Measurements from ENCODE around the gene IL31RA. TPM values are rescaled to one million over a fixed set of nuclear protein-coding genes. Genes with fewer than 3 reads are reported as not detected.
"Not testable (repeated sequence)": the region's sequence is repeated elsewhere in the genome, so short reads cannot be mapped to it uniquely, and the experiment has no call there.

The IL31RA gene
- total RNA-seq, 1 donor from 2014 or later = 0.76 TPM

DNA sequence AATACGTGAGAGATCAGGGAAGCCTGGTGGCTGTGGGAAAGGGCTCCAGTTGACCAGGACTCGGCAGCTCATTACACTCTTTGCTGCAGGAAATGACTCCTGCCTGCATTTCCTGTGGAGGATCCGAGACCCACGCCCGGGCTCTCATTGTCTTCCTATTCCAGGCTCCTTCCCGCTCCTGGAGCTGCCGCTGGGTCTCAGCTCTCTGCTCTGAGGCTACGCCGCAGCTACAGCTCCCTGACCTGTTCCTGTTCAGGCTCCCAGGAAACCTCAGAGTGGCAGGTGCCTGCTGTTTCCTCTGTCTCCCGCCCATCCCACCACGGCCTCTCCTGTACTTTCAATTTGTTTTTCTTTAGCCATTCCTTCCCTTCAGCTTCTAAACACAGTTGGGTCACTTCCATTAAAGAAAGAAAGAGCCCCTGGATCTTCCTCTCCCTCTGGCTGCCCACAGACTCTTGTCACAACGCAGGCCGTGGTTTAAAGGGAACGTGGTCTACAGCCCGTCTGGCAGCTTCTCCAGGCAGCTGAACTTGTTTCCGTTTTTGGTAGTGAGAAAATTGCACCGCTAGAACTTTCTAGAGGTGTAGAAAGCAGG, 72.1 kb downstream of the IL31RA start:
- peak; percentile 33 for DNase-seq (ENCODE audit: extremely low read depth, low read depth, low spot score)

DNA sequence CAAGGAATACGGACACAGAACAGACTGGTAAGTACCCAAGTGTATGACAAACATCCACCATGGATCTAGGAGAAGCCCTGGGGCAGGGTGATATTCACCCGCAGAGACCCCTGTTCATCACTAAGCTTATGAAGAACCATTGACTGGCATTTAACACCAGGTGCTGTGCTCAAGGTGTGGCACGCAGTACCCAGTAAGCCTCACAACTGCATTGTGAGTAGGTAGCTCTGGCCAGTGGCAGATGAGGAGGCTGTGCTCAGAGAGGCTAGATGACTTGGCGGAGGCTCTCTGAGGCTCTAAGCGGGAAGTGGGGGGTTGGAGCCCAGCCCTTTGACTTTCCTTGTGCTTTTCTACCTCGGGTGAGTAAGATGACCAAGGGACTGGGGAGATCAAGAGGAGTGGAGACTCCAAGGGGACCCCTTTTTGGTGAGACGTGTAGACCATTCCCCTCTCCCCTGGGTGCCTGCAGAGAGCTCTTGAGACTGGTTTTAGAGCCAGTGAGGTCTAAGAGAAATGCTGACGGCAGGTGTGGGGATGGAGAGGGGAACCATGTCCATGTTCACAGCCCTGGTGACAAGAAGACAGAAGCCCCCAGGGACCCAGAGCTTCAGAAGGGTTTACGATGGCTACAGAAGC, 72.8 kb downstream of the IL31RA start:
- no peak for DNase-seq (ENCODE audit: extremely low read depth, low read depth, low spot score)

DNA sequence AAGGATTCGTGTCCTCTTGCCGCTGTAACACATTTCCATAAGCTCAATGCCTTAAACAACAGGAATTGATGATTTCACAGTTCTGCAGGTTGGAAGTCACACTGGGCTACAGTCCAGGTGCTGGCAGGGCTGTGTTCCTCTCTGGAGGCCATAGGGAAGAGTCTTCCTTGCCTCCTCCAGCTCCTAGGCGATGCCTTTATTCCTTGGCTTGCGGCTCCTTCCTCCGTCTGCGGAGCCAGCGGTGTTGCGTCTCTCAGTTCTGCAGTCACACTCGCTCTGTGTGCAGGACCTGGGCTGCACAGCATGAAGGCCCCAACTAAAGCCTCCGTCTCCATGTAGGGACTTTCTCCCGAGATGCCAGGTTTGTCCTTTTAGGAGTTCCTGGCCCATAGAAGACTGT, 73.6 kb downstream of the IL31RA start:
- DNase-seq (ENCODE audit: extremely low read depth, low read depth, low spot score) = no peak

DNA sequence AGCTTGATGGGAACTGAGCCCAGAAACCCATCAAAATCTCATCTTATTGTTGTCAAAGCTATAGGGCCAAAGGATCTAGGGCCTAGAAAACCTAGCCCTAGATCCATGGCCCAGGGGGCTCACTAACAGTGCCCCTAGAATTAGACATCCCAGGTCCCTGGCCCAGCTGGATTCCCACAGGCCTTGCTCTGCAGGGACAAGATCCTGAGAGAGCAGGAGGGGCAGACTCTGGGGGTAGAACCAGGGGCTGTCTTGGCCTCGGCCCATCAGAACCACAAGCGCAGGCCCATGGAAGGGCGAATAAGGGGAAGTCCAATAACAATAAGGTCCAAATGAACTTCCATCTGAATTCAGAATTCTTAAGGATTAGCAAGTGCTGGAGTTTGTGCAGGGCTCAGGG, 74.0 kb downstream of the IL31RA start:
- no peak for DNase-seq (ENCODE audit: extremely low read depth, low read depth, low spot score)

DNA sequence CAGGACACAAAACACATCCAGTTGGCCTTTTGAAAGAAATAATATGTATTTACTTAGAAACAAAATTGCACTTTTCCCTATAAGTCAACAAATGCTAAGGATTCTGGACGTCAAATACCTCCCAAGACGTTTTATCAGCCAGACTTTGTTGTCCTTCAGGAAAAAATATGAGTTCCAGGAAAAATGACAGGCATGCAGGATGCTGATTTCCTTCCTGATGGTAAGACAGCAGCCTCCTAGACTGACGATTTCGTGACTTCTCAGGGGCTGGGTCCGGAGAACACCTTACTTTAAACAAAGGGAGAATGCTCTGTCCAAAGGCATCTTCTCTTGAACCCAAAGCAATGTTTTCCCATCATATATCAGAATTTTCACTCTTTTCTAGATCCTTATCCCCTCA, 74.6 kb downstream of the IL31RA start:
- DNase-seq (ENCODE audit: extremely low read depth, low read depth, low spot score) = no peak

DNA sequence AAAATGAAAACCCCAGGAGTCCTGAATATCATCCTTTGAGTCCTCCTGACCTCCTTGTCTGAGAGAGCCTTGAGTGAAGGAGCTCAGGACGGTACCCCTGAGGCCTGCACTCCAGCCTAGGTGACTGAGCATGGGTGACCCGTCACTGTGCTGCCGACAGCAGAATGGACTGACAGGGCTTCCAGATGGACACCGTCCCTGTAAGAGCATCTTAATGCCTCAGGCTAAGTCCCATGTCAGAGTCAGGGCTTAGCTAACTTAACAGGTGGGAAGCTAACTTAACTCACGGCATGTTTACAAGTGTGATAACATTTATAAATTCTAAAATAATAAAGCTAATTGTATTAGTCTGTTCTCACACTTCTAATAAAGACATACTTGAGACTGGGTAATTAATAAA, 75.3 kb downstream of the IL31RA start:
- no peak for DNase-seq (ENCODE audit: extremely low read depth, low read depth, low spot score)

DNA sequence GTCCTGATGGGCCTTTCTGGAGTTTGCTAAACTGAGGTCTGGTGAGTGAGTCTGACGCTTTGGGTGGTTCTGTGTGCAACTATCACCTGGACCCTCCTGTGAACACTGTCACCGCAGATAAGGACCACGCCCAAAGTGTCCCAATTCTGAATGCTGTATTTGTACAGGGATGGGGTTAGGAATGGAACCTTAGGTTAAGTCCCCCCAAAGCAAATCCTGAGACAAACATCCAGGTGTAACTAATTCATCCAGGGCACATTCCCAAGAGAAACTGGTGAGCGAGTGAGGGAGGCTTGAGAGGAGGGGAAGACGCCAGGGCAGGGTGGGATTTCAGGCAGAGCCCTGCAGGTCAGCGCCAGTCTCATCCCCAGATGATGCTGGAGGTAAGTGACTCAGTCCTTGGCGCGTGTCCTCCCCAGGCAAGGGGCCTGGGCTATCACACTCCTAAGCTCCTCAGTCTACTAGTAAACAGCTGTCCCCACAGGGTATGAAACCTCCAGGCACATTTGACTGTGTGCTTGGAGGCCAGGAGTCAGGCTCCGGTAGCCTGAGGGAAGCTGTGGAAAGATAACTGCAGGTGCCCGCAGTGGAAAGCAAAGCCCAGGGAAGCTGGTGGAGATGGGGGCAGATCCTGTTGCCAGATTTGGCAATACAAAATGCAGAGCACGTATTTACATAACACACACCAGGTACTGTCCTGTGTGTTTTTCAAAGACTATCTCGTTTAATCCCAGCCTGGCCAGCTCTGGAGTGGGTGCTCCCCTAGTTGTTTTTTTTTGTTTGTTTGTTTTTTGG, 76.9 kb downstream of the IL31RA start:
- no peak for DNase-seq (ENCODE audit: extremely low read depth, low read depth, low spot score)

DNA sequence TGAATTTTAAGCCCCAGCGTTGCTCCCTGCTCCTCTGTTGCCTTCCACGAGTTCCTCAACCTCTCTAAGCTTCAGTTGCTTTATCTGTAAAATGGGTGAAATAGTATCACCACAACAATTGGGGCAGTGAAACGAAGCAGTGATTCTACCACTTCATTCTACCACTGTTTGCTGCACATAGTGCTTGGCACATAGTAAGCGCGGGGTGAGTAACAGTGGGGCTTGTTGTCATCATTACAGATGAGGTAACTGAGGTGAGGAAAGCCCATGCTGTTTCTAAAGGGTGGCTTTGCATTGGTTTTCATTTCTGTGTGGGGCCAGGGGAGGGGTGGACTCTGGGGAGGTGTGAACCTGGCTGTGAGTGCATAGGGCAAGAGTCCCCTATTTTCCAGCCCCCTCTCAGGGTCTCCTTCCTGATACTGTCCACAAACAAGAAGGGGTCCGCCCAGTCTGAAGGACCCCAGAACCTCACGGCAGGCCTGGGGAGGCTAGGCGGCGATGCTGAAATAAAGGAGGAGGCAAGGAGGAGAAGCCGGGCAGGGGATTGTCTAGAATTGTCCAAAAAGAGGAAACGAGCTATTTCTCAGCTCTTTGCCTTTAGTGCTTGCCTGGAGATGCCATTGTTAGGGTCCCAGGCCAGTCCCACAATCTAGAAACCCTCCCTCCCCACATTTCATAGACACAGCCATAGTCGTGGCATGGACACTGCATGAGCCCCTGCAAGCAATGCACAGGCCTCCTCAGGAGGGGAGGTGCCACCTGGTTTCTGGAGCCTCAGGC, 78.1 kb downstream of the IL31RA start:
- DNase-seq (ENCODE audit: extremely low read depth, low read depth, low spot score) = no peak

DNA sequence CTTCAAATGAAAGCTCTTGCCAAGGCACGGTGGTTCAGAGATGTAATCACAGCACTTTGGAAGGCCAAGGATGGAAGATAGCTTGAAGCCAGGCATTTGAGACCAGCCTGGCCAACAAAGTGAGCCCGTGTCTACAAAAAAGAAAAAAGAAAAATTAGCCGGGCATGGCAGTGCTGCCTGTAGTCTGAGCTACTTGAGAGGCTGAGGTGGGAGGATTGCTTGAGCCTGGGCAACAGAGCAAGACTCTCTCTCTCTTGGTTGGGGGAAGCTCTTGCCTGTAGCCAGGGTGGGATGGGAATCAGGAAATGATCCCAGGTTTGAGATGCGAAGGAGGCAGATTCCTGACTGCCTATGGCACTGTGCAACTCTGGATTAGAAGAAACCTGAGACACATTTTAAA, 81.5 kb downstream of the IL31RA start:
- DNase-seq (ENCODE audit: extremely low read depth, low read depth, low spot score) = no peak

DNA sequence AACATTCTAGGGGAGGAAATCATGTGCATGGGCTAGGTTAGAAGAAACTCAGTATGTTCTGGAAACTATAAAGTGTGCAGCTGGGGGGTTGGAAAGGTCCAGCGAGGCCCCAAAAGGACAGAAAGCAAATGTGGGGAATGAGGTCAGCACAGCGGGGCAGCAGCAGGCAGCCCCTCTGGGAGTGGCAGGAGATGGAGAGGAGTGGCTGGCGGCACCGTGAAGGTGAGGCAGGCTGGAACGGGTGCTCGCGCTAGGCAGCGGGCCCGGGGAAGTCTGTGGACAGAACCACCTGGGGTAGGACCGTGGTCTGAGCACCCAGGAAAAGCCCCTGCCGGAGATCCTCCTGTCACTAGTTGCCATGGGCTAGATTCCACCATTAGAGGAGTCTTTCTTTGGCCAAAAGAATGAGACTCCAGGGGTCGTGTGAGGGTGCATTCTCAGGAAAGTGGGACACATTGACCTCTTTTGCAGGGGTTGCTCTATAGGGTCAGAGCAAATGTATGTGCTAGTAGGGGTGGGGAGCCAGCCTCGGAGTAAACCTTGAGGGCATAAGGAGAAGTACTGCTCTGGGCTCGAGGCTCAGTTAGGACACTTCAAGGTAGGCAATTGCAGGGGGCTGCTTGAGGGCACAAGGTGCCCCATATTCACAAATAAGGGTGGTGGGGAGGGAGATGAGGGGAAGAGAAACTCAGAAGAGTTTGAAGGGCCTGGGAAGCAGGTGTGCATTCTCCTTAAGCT, 82.4 kb downstream of the IL31RA start:
- DNase-seq (ENCODE audit: extremely low read depth, low read depth, low spot score) = no peak

DNA sequence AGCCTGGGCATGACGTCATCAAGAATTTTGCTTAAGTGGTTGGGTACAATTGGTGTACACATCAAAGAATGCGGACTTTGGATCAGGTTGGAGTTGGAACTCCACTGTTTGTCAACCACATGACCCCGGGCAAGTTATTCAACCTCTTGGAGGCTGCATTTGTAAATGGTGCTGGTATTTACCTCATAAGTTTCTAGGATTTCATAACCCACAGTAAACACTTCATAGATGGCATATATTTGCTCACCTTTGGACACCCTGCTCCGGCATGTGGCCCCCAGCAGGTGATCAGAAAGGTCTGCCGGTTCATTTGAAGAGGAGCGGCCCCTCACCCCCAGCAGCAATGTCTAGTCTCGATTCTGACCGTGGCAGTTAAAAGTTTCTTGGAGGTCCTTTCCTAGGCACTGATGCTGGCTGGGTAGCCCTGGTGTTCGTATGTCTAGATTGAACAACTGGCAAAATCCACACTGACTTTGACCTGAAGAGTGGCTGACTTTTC, 83.0 kb downstream of the IL31RA start:
- DNase-seq (ENCODE audit: extremely low read depth, low read depth, low spot score) = no peak

DNA sequence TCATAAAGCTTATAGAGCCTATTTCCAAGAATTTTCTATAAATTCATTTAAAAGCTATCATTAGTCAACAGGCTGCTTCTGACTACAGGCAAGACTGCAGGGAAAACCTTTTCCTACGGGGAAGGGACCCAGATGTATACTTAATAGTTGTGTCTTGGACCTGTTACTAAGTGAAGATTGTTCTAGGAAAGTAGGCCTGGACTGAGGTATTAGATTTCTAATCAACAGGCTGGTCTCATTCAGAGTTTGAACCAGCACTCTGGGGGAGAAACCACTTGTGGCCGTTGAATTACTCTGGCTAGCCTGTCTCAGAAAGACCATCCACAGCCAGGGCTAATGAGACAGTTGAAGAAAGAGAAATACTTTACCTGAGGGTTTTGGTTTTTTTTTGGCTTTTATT, 83.6 kb downstream of the IL31RA start:
- no peak for DNase-seq (ENCODE audit: extremely low read depth, low read depth, low spot score)

DNA sequence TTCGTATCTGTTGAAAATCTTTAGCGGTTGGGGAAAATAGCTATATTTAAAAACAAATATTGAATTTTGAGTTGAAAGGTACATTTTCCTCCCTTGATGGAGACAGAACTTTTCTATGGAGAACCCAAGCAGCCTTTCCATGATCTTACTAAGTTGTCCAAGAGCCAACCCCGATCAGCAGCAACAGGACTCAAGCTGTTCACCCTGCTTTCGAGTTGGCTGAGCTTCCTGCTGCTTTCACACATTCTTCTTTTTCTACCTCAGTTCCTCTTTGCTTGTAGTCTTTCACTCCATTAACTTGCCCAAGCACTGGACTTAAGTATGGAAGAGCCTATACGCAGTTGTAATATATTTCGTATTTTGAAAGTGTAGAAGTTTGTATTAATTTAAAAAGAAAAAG, 84.2 kb downstream of the IL31RA start:
- no peak for DNase-seq (ENCODE audit: extremely low read depth, low read depth, low spot score)

DNA sequence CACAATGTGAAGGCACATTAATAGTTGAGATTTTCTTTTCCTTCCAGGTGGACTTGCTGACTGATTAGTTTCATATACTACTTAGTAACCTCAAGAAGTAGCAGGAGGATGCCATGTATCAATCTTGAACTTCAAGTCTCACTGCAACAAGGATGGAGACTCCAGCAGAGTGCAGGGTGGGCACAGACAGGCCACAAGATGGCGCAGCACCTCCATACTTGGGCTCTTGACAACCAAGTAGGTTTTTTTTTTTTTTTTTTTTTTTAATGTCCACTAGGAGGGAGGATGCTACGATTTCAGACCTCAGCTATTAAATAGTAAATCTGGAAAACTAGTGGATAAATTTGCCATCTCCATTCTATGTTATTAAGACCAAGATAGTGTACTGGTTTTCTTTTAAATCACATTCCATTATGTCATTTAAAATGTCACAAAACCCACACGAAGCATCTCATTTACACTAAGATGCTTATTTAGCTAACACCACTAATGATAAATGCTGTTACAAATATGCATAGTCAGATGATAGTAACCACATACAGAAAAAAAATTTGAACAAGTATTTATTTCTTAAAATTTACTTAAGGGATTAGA, 85.0 kb downstream of the IL31RA start:
- peak; percentile 62 for DNase-seq (ENCODE audit: extremely low read depth, low read depth, low spot score)

DNA sequence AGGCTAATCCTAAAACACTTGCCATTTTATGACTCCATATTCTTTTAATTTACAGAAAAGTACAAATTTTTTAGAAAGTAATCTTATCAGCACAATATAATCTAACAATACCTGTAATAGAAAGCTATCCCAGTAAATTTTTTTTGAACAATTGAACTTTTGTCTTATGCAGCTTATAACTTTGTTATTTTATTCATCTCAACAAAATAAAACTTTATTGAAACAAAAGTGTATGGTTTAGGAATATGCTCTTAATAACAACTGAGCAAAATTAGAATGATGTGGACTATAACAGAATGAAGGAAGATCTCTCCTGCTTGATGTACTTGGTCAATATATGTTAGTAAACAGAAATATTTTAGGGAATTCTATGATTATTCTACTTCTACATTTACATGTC, 86.4 kb downstream of the IL31RA start:
- DNase-seq (ENCODE audit: extremely low read depth, low read depth, low spot score) = not testable (repeated sequence)

DNA sequence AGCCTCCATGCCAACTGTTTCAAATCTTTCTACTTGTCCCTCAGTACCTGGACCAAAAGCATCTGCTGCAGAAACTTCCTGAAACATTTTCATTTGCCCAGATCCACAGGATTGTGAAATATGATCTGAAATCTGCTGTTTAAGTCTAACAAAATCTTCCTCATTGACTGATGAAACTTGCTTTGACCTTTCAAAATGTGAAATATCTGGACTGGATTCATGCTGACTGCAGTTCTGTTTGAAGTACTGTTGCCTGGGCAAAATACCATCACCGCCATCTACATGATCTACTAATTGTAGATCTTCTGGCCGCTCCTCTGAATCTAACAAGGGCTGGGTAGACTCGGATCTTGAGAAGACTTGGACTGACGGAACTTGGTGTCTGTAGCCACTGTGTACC, 90.0 kb downstream of the IL31RA start:
- DNase-seq (ENCODE audit: extremely low read depth, low read depth, low spot score) = not testable (repeated sequence)

DNA sequence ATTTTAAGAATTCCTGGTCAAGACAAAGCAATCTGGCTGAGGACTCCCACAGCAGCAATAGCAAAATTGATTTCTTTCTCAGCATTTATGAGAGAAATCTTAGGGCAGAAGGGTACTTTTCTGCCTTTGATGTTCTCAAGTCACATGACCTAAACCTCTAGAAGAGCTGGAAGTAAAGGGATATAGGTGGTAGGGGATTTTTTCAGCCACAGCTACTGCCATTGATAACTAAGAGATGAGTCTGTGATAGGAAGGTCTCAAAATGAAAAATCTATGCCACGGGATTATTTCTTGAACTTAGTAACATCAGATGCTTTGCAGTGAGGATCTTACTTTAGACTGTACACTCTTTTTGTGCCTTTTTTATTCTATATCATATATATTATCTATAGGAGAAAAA, 108.1 kb downstream of the IL31RA start:
- DNase-seq (ENCODE audit: extremely low read depth, low read depth, low spot score) = no peak

DNA sequence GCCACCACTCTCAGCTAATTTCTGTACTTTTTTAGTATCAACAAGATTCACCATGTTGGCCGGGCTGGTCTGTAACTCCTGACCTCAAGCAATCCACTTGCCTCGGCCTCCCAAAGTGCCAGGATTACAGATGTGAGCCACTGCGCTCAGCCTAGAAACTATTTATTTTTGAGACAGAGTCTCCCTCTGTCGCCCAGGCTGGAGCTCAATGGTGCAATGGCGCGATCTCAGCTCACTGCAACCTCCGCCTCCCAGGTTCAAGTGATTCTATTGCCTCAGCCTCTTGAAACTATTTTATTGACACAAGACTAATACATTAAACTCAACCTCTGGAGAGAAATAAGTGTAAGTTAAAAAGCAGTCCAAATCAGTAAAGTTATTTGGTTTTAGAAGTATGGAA, 109.6 kb downstream of the IL31RA start:
- no peak for DNase-seq (ENCODE audit: extremely low read depth, low read depth, low spot score)

DNA sequence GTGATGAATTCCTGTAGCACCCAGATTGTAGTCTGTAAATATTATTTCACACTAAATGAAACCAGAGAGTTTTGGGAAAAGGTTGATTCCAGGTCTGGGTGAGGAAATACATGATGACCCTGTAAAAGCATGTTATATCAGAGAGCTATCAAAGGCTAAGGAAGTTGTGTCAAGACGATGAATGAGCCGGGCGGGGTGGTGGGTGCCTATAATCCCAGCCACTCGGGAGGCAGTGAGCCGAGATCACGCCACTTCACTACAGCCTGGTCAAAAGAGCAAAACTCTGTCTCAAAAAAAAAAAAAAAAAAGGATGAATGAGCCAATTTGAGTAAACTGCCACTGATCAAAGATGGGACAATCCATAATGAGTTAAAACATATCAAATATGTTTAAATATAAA, 114.4 kb downstream of the IL31RA start:
- DNase-seq (ENCODE audit: extremely low read depth, low read depth, low spot score) = no peak

DNA sequence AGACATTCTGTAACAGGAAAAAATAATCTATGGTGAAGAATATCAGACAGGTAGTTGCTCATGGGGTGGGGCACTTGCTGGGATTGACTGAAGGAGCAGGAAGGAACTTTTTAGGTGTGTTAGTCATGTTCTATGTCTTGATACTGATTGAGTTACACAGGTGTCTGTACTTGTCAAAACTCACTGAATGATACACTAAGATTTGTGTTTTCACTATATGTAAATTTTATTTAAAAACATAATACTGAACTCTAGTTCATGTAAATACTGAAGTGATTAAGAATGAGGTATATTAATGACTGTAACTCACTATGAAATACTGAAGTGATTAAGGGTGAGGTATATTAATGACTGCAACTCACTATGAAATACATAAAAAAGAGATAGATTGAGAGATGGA, 115.1 kb downstream of the IL31RA start:
- no peak for DNase-seq (ENCODE audit: extremely low read depth, low read depth, low spot score)

All from glomerular endothelial cell (primary cell).